ENCODE data around the gene SEZ6. TPM values are rescaled to one million over a fixed set of nuclear protein-coding genes. Genes with fewer than 3 reads are reported as not detected.
A peak's percentile ranks its signal among the peaks of the same experiment; 100 is the strongest.

Gene SEZ6
- total RNA-seq (2021) (1.5 and 2.6 TPM in 2 replicates), Bru-seq, nascent RNA (percentile 19 among the genes with signal in this experiment), BruChase-seq, experiment 1, labeled RNA remaining after a 2-hour chase (percentile 12 among the genes with signal in this experiment), BruChase-seq, experiment 2, labeled RNA remaining after a 6-hour chase (percentile 20 among the genes with signal in this experiment)
- long read RNA-seq, partial matches to known transcripts = 0 of 5 reads
- long read RNA-seq, other reads (novel, unspliced or antisense) = 5 of 5 reads

- intact Hi-C loops (cut with micrococcal nuclease; ENCODE audit: unreplicated experiment) = no loop called here
- no peak for TF ChIP-seq EZH2 (IDR thresholded peaks at IDR 0.05; ENCODE audit: borderline replicate concordance, low read depth, low read length, poor library complexity, severe bottlenecking)
- no peak for TF ChIP-seq CTCF (conservative IDR thresholded peaks at IDR 0.05; ENCODE audit: low read depth, low read length)
- Histone ChIP-seq H3K27me3 (replicated peaks; ENCODE audit: insufficient read depth, low read depth, low read length, poor library complexity) (peaks cover 20% of the 10 kb centered on the region), H3K9me3 (ENCODE audit: low read depth, low read length, poor library complexity, severe bottlenecking) (no peaks in the 10 kb centered on the region), H3K4me3 (ENCODE audit: low read depth, low read length, poor library complexity, severe bottlenecking) (no peak within 1 kb of the TSS), H3K36me3 (ENCODE audit: insufficient read depth, low read length, poor library complexity, severe bottlenecking) (no peaks in the 10 kb centered on the region), H3K27ac (ENCODE audit: low read depth, low read length, poor library complexity, severe bottlenecking) (no peak within 1 kb of the TSS), H3K4me1 (ENCODE audit: insufficient read depth, low read length, poor library complexity, severe bottlenecking) (peaks cover 5% of the 10 kb centered on the region)
- ChIA-PET CTCF (no interaction called here), POLR2A (ENCODE audit: low non-redundant PET) (interaction anchor here (0.6 kb wide), 1 partner anchor 175 kb away, joined by 15 read pairs; no protein-coding TSS in a partner anchor)
- peak; percentile 87 for DNase-seq (ENCODE audit: low spot score)
- no TSS peak for BruUV-seq (replicated peaks)
Measured at GRCh38 chr17:29005936-29006511, at the start of gene SEZ6. TSS of gene SEZ6 (minus strand) at chr17:29006033. CDS start at chr17:29005869, 164 bp downstream.

- Histone ChIP-seq H3K36me3 (ENCODE audit: insufficient read depth, low read length, poor library complexity, severe bottlenecking) (no peaks in the 10 kb centered on the region), H3K9me3 (ENCODE audit: low read depth, low read length, poor library complexity, severe bottlenecking) (no peaks in the 10 kb centered on the region), H3K4me1 (ENCODE audit: insufficient read depth, low read length, poor library complexity, severe bottlenecking) (peaks cover 27% of the 10 kb centered on the region), H3K4me3 (ENCODE audit: low read depth, low read length, poor library complexity, severe bottlenecking) (no peak overlapping the region), H3K27me3 (replicated peaks; ENCODE audit: insufficient read depth, low read depth, low read length, poor library complexity) (no peaks in the 10 kb centered on the region), H3K27ac (ENCODE audit: low read depth, low read length, poor library complexity, severe bottlenecking) (no peak overlapping the region)
- BruUV-seq (replicated peaks) = no TSS peak
- CTCF ChIA-PET = no interaction called here
- POLR2A ChIA-PET (ENCODE audit: low non-redundant PET) = no interaction called here
- DNase-seq (ENCODE audit: low spot score) = no peak
- intact Hi-C loops (cut with micrococcal nuclease; ENCODE audit: unreplicated experiment) = no loop called here
- TF ChIP-seq CTCF (conservative IDR thresholded peaks at IDR 0.05; ENCODE audit: low read depth, low read length) = no peak
Measured at GRCh38 chr17:29054835-29055234, 49.0 kb upstream of the SEZ6 start.

- no peaks in the 10 kb centered on the region for H3K9me3 ChIP-seq (ENCODE audit: low read depth, low read length, poor library complexity, severe bottlenecking)
- intact Hi-C loops (cut with micrococcal nuclease; ENCODE audit: unreplicated experiment) = no loop called here
- H3K27me3 ChIP-seq (replicated peaks; ENCODE audit: insufficient read depth, low read depth, low read length, poor library complexity) = no peaks in the 10 kb centered on the region
- no peak overlapping the region for H3K4me3 ChIP-seq (ENCODE audit: low read depth, low read length, poor library complexity, severe bottlenecking)
- ChIA-PET POLR2A (ENCODE audit: low non-redundant PET) (no interaction called here), CTCF (no interaction called here)
- H3K27ac ChIP-seq (ENCODE audit: low read depth, low read length, poor library complexity, severe bottlenecking) = peak overlapping the region; percentile 38
- no peaks in the 10 kb centered on the region for H3K36me3 ChIP-seq (ENCODE audit: insufficient read depth, low read length, poor library complexity, severe bottlenecking)
- BruUV-seq (replicated peaks) = no TSS peak
- TF ChIP-seq CTCF (conservative IDR thresholded peaks at IDR 0.05; ENCODE audit: low read depth, low read length) = no peak
- no peak for TF ChIP-seq EZH2 (IDR thresholded peaks at IDR 0.05; ENCODE audit: borderline replicate concordance, low read depth, low read length, poor library complexity, severe bottlenecking)
- DNase-seq (ENCODE audit: low spot score) = no peak
- peaks cover 24% of the 10 kb centered on the region for H3K4me1 ChIP-seq (ENCODE audit: insufficient read depth, low read length, poor library complexity, severe bottlenecking)
Measured at GRCh38 chr17:29051731-29052130, 45.9 kb upstream of the SEZ6 start.
